GM21723 (cell line): ENCODE measurements around the gene LRRC49.
"Not testable (repeated sequence)": the region's sequence is repeated elsewhere in the genome, so short reads cannot be mapped to it uniquely, and the experiment has no call there.

Source experiments
- ATAC-seq: cut with Tn5 transposase; IDR thresholded peaks from one replicate; pipeline ENCODE4 v1.9.1; 2021; ENCODE audit warnings: mild to moderate bottlenecking, moderate library complexity; ENCODE audit not compliant: unreplicated experiment

LRRC49 gene

GRCh38 chr15:70920981-70921696 is 28.5 kb downstream of the LRRC49 start:
- ATAC-seq = no peak

- no peak for ATAC-seq
Observed at GRCh38 chr15:70922119-70922518, 29.5 kb downstream of the LRRC49 start.

DNA sequence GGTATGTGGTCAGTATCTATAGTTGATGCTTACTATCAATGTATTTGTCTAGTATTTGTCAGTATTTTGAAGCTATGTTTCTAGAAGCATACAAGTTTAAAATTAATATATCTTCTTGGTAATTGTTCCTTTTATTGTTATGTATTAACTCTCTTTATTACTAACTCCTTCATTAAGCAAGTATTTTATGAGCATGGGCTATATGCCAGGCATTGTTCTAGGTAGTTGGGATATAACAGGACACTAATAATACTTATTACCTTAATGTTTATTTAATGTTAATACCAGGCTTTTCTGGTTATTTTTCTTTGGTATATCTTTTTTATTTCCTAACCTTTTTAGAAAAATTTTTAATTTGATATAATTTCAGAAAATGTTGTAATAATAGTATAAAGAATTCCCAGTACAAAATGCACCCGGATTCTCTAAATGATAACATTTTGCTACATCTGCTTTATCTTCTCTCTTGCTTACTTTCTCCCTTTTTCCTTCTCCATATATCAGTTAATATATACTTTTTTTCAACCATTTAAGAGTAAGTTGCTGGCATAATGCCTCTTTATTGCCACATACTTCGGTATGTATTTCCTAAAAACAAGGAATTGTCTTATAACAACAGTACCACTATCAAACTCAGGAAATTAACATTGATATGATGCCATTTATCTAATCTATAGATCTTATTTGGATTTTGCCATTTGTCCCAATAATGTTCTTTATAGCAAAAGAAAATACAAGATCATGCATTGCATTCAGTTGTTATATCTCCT is 30.9 kb downstream of the LRRC49 start:
- no peak for ATAC-seq

DNA sequence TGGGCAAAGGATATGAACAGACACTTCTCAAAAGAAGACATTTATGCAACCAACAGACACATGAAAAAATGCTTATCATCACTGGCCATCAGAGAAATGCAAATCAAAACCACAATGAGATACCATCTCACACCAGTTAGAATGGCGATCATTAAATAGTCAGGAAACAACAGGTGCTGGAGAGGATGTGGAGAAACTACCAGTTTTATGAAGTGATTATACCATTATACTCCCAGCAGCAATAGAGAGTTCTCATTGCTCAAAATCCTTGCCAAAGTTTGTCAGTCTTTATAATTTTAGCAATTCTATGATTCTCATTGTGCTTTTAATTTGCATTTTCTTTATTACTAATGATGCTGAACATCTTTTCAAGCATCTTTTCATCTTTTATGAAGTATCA is 34.3 kb downstream of the LRRC49 start:
- ATAC-seq = not testable (repeated sequence)

- ATAC-seq = no peak
Observed at GRCh38 chr15:70931821-70932220, 39.2 kb downstream of the LRRC49 start.

DNA sequence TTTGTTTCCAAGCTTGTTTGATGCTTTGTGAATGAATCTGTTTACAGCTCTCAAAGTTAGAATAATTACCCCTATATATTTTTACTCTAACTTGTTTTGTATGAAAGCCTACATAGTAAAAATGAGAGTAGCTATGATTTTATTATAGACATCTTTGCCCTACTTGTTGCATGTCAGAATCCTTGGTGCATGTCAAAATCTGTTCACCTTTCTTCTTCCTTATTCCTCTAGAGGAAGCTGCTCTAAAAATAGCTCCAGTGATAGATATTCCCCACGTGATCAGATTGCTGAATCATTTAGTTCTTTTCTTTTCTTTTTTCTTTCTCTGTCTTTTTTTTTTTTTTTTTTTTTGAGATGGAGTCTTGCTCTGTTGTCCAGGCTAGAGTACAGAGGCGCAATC is 39.8 kb downstream of the LRRC49 start:
- ATAC-seq = no peak

- no peak for ATAC-seq
Observed at GRCh38 chr15:70933411-70933810, 40.8 kb downstream of the LRRC49 start.

DNA sequence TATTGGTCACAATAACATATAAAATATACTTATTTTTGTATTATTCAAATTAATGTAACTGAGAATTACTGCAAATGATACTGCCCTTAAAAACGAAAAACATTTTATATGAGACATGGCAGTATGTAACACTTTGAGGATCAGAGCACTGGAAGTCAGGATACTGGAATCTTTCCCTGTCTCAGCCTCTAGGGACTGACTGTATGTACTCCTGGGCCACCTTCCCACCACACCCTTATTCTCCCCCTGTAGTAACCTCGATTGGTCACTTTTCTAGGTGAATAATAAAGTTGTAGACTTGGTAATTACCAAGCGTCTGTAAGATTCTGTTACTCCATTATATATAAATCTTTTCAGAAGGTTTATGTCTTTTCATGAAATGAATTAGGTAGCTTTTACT is 43.0 kb downstream of the LRRC49 start:
- no peak for ATAC-seq

DNA sequence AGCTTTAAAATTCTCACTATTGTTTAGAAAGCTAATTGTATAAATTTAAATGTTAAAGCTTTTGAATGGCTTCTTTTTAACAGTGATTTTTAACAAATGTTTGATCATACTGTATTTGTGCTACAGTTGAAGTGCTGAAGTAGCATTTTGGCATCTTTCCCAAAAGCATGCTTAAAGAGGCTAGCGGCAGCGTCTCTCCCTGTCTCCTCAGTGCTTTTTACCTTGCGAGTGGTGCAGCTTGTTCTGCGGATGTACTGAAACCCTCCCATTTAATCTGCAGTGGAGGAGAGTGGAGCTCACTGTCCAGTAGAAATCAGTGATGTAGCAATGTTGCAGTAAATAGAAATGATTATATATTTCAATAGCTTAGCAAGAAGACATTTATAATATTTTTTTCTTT is 43.7 kb downstream of the LRRC49 start:
- ATAC-seq = no peak

GRCh38 chr15:70943285-70943684 is 50.7 kb downstream of the LRRC49 start:
- not testable (repeated sequence) for ATAC-seq

DNA sequence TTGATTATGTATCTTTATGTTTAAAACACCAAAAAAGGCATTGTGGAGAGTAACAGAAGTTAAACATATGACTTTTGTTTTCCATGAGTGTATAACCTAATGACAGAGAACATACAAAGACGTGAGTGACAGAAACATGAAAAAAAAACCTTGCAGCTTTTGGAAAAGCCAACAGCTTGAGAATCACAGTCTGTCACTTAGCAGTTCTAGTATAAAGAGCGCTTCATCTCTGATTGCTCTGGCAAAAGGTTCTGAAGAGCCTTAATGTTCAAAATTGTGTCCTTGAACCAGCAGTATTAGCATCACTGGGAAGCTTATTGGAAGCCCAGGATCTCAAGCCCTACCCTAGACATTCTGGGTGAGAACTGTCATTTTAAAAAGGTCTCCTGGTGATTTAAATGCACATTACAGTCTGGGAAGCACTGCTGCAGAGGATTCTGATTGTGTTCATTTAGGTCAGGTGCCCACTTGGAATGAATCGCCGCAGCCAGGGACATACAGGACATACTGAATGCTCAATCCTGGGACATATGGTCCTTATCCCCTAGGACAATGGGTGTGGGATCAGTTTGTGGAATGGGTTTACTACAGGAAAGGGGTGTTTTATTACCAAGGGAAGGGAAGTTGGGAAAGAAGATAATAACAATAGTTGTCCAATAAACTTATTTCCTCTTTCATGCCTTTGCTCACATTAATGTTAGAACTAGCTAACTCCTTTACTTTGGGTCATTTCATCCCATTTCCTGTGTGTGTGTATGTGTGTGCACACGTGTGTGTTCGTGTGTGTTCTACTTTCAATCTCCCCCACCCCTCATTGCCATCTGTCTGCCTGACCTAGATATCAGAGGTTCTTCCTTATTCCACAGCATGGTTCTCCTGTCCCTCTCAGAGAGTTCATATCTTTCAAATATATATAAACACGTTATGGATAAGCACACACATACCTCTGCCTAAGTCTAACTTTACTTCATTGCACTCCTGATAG is 55.0 kb downstream of the LRRC49 start:
- no peak for ATAC-seq

- ATAC-seq = no peak
Observed at GRCh38 chr15:70950953-70951352, 58.3 kb downstream of the LRRC49 start.

DNA sequence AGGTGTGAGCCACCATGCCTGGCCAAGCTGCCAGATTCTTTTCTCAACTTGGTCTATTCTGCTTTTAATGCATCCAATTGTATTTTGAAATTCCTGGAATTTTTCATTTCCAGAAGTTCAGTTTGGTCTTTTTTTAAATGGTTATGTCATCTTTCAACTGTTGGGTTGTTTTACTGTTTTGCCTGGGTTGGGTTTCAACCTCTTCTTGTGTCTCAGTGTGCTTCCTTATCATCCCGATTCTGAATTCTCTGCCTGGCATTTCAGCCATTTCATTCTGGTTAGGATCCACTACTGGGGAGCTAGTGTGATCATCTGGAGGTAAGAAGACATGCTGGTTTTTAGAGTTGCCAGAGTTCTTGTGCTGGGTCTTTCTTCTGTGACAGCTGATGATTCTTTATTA is 61.5 kb downstream of the LRRC49 start:
- no peak for ATAC-seq

- ATAC-seq = no peak
Observed at GRCh38 chr15:70954733-70955132, 62.1 kb downstream of the LRRC49 start.

DNA sequence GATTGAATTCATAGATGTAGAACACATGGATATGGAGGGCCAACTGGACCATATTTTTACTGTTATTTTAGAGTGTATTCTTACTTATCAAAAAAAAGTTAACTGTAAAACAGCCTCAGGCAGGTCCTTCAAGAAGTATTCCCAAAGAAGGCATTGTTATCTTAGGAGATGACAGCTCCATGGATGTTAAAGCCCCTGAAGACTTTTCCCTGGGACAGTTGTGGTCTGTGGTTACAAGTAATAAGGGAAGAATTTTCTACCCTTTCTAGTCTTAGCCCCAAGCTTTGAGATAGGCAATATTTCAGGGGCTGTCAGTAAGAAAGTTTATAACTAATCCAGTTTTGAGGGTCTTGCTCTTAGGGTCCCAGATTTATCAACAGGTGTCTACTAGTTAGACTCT is 62.5 kb downstream of the LRRC49 start:
- ATAC-seq = no peak

DNA sequence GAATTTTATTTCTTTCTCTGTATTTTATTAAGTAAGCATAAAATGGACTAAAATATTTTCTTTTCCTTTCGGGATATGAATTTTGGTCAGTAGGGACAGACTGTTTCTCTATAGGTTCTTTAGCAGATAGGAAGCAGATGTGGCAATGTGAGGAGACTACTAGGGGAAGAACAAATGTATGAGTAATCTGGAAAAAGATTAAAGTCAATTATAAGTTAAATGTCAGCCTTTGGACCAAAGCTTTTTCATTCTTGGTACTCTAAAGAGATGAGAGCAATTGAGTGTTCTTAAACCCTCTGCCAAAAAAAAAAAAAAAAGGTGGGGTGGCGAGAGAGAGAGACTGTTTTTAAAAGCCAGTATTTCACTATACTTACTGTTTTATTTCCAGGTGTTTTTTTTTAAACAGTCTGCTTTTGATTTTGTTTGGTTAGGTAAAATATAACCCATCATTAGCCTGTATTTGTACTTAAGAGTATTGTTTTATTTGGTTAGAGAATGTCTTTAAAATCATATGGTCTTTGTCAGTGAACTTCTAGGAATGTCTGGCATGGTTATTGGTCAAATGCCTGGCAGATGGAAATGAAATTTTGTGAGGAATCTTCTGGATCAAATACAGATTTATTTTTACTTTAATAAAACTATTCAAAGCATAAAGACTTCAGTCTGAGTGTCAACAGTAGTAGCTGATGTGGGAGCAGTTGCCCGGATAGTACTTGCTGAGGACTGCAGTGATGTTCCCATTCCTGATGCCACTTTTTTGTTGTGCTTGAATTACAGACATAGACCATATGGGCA is 63.8 kb downstream of the LRRC49 start:
- ATAC-seq = no peak

DNA sequence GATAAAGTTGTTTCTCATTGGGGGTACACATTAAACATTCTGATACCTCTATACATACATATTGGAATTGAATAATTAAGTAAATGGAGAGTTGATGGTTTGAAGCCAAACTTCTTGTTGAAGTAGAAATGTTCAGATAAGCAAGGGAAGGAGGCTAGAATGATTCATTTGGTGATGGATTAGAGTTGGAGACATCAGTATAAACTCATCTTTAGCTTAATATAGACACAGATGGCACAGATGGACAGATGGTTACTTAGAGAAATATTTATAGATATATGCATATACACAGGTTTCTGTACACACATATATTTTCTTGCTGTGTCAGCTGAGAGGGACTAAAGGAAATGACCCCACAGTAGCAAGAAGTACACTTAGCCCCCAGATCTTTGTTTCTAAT is 69.5 kb downstream of the LRRC49 start:
- no peak for ATAC-seq

DNA sequence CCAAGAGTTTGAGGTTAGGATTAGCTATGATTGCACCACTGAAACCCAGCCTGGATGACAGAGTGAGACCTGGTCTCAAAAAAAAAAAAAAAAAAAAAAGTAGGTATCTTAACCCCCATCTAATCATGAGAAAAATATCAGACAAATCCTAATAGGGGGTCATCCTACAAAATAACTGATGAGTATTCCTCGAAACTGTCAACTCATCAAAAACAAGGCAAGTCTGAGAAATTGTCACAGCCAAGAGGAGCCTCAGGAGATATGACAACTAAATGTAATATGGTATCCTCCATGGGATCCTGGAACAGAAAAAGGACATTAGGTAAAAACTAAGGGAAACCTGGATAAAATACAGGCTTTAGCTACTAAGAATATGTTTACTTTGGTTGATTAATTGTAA is 70.6 kb downstream of the LRRC49 start:
- ATAC-seq = no peak

GRCh38 chr15:70964058-70964457 is 71.4 kb downstream of the LRRC49 start:
- ATAC-seq = no peak

- ATAC-seq = no peak
Observed at GRCh38 chr15:70964686-70965085, 72.1 kb downstream of the LRRC49 start.

DNA sequence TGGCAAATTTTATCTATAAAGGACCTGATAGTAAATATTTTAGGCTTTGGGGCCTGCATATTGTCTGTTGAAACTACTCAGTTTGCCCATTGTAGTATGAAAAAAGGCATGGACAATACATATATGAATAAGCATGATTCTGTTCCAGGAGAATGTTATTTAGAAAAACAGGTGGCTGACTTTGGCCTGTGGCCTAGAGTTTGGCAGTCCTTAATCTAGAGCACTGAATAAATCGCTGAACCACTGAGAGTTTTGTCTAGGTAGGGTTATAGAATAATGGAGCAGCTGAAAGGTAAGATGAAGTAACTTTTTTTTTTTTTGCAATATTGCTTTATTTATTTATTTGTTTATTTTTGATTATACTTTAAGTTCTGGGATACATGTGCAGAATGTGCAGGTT is 75.0 kb downstream of the LRRC49 start:
- no peak for ATAC-seq
